HG02973 (cell line): ENCODE data around the gene PPM1E.
"Not testable (repeated sequence)": the region's sequence is repeated elsewhere in the genome, so short reads cannot be mapped to it uniquely, and the experiment has no call there.

Source experiments
- ATAC-seq: cut with Tn5 transposase; IDR thresholded peaks from one replicate; pipeline ENCODE4 v1.9.1; 2021; ENCODE audit warnings: moderate library complexity; ENCODE audit not compliant: unreplicated experiment

Gene PPM1E

DNA sequence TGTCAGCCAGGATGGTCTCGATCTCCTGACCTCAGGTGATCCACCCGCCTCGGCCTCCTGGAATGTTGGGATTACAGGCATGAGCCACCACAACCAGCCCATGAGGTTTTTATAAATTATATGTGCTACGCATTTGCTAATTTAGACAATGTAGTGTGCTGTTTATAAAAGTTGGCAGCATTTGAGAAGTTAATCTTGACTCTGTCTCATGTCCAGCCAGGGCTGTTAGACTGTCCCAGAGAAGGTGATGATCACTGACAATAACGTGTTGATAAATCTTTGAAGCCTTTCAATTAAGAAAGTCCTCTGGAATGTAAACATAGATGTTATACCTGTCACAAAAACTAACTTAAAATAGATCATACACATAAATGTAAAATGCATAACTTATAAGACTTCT, 82.0 kb downstream of the PPM1E start:
- ATAC-seq = no peak

- no peak for ATAC-seq
These were observed 85.4 kb downstream of the PPM1E start for GRCh38 chr17:58840820-58841612.

- not testable (repeated sequence) for ATAC-seq
These were observed 90.8 kb downstream of the PPM1E start for GRCh38 chr17:58846413-58846812.

DNA sequence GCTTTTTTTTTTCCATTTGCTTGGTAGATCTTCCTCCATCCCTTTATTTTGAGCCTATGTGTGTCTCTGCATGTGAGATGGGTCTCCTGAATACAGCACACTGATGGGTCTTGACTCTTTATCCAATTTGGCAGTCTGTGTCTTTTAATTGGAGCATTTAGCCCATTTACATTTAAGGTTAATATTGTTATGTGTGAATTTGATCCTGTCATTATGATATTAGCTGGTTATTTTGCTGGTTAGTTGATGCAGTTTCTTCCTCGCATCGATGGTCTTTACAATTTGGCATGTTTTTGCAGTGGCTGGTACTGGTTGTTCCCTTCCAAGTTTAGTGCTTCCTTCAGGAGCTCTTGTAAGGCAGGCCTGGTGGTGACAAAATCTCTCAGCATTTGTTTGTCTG, 94.5 kb downstream of the PPM1E start:
- not testable (repeated sequence) for ATAC-seq

GRCh38 chr17:58865301-58865700, 109.6 kb downstream of the PPM1E start:
- no peak for ATAC-seq

DNA sequence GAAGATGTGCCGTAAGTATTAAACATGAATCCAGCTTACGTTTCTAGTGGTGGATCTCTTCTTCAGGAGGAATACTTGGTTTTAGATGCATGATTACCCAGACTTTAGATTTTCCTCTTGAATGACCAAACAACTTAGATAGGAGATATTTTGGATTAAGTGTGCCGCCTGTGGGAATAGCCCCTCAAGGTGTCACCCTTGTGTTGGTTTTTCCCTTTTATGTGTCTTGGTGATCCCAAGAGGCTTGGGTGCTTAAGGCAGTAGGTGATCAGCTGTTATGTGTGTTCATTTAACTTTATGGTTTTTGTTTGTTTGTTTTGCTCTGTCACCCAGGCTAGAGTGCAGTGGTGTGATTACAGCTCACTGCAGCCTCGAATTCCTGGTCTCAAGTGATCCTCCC, 115.1 kb downstream of the PPM1E start:
- ATAC-seq = no peak

DNA sequence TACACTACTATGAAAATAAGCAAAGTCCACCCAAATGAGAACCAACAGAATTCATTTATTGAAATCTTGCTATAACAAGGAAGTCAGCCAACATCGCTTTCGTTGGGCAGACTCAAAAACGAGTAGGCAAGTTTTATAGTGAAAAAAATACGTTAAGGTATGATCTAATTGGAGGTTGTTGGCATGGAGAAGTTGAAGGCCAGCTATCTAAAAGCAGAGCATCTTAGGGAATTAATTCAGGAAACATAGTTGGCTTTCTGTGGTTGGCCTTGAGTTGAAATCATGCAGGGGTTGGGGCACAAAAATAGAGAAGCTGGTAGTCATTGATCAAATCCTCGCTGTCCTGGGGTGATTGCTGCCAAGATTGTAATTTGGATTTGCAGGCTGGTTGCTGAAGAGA, 118.3 kb downstream of the PPM1E start:
- ATAC-seq = no peak

- ATAC-seq = no peak
These were observed 119.6 kb downstream of the PPM1E start for GRCh38 chr17:58875261-58875660.

DNA sequence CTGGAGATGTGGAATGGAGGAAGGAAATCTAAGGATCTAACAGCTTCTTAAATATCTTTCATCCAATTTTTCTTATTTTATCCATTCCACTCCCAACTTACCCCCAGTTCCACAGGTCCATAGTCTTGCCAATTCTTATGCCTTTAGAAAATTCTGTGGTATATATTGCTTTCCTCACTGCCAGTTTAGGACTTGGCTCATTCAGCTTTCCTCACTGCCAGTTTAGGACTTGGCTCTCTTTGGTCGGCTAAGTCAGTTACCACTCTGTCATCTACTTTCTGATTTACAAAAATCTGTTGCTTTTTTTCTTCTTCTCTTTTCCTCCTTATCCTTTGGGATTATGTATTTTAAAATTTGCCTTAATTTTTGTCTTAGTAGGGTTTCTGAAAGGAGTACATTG, 128.5 kb downstream of the PPM1E start:
- ATAC-seq = no peak

GRCh38 chr17:58886514-58886913, 130.9 kb downstream of the PPM1E start:
- no peak for ATAC-seq

DNA sequence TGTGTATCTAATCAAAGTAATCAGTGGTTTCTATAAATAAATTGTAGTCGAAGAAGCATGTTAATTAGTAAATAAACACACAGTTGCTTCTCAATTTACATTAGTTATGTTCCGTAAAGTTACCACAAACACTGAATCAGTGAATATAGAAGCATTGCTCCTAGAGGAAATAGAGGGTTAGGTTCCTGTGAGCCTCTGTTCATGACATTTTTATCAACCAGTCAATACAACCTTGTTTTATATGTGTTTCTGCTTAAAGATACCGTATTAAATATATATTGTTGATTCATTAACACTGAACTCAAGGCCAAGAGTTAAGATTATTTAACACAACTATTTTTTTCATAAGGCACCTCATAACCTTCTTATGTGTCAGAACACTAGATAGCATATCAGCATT, 134.3 kb downstream of the PPM1E start:
- no peak for ATAC-seq

GRCh38 chr17:58899191-58899590, 143.5 kb downstream of the PPM1E start:
- ATAC-seq = no peak

DNA sequence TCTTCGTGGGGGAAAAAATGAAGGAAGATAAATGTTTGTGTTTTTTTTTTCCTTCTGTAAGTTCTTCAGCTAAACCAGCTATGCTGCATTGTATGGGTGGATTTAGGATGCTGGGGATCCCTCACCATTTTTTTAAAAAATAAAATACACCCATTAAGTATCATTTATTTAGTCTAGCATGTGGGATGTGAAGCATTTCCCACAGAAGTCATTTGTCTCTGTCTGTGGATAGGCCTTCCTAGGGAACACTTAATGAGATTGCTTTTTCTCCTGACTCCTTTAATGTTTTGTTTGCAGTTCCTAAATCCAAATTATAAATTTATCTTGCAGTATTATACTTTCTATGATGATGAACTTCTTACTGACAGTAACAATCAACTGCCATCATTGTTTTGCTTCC, 146.7 kb downstream of the PPM1E start:
- ATAC-seq = no peak

DNA sequence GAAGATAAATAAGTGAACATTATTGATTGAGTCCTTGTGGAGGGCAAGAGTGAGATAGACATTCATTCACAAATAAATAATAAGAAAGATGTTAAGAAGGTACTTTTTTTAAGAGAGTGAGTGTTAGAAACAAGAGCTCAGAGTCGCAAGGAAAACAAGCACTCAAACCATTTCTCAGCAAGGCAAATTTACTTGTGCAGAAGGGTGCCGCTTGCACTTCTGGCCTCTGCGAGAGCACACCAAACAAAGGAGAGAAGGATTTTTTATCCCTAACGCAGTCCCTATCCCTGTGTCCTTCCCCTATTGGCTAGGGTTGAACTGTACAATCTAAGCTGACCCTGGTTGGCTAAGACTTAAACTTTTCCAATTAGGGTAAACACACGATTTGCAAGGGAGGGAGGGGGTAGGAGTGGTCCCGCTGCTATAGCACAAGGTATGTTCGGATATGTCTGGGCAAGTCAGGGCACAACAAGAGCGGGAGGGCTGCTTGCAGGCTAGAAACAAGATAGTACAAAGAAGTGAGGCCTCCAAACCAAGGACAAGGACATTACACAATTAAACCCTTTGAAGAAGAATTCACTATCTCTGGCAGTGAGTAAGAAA, 156.2 kb downstream of the PPM1E start:
- no peak for ATAC-seq

GRCh38 chr17:58913552-58913951, 157.9 kb downstream of the PPM1E start:
- ATAC-seq = no peak

- ATAC-seq = no peak
These were observed 158.5 kb downstream of the PPM1E start for GRCh38 chr17:58913971-58914769.

DNA sequence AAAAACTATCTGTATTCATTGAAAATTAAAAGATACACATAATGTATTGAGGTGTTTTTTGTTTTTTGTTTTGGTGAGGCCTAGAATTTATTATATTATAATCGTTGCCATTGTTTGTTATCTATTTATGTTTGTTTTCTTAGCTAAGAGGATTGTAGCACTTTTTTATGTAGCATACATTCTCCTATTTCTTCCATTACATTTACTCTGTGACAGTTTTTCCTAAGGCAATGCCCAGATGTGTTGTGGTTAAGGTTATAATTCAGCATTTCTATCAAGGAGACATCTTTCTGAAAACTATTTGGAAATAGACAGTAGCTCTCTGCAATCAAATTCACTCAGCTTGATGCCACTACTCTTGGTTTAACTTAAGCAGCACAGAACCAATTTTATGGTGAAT, 161.6 kb downstream of the PPM1E start:
- ATAC-seq = no peak

- no peak for ATAC-seq
These were observed 162.4 kb downstream of the PPM1E start for GRCh38 chr17:58918072-58918471.

- no peak for ATAC-seq
These were observed 163.2 kb downstream of the PPM1E start for GRCh38 chr17:58918884-58919283.

- ATAC-seq = no peak
These were observed 165.1 kb downstream of the PPM1E start for GRCh38 chr17:58920773-58921172.

GRCh38 chr17:58932956-58933355, 177.3 kb downstream of the PPM1E start:
- ATAC-seq = no peak

- no peak for ATAC-seq
These were observed 180.6 kb downstream of the PPM1E start for GRCh38 chr17:58936295-58936694.
